Esophagus (tissue), 2 donors: ENCODE measurements around the gene ATXN2. TPM values are rescaled to one million over a fixed set of nuclear protein-coding genes. Genes with fewer than 3 reads are reported as not detected.
A peak's percentile ranks its signal among the peaks of the same experiment; 100 is the strongest.

Experiments
- H3K27ac ChIP-seq, 2 donors: one replicate each; pipeline ENCODE4 v1.5.1; 2013; ENCODE audit warnings: low read depth in 2 of 2, mild to moderate bottlenecking in 2 of 2, inconsistent platforms in 1 of 2, low read length in 1 of 2, moderate library complexity in 1 of 2
- H3K27me3 ChIP-seq, 2 donors: one replicate each; pipeline ENCODE4 v1.6.1; 2013; ENCODE audit warnings: low read length in 2 of 2, control low read depth in 1 of 2, mild to moderate bottlenecking in 1 of 2; ENCODE audit not compliant: insufficient read depth in 2 of 2, control insufficient read depth in 1 of 2
- H3K36me3 ChIP-seq, 2 donors: one replicate each; pipeline ENCODE4 v1.6.1; 2013; ENCODE audit warnings: low read length in 1 of 2; ENCODE audit not compliant: control insufficient read depth in 2 of 2, insufficient read depth in 2 of 2
- H3K4me1 ChIP-seq, 2 donors: one replicate each; pipeline ENCODE4 v1.6.1; 2013; ENCODE audit warnings: low read length in 1 of 2; ENCODE audit not compliant: control insufficient read depth in 2 of 2, insufficient read depth in 2 of 2
- H3K4me3 ChIP-seq, 2 donors: one replicate each; pipeline ENCODE4 v1.5.1; 2013; ENCODE audit warnings: low read length in 2 of 2, mild to moderate bottlenecking in 2 of 2, low read depth in 1 of 2, moderate library complexity in 1 of 2
- H3K9me3 ChIP-seq, 2 donors: one replicate each; pipeline ENCODE4 v1.6.1; 2013; ENCODE audit warnings: mild to moderate bottlenecking in 2 of 2, low read depth in 1 of 2, low read length in 1 of 2, moderate library complexity in 1 of 2; ENCODE audit not compliant: control insufficient read depth in 2 of 2, insufficient read depth in 1 of 2
- WGBS, 2 donors: extraction: QIAGEN DNeasy Blood & Tissue Kit; methylation state at CpG; one replicate each; pipeline ENCODE4 v1.1.7; 2013; 5-methylcytosine and 5-hydroxymethylcytosine counted together
- polyA plus RNA-seq, 2 donors: library from polyadenylated mRNA; stranded (reverse); fragments of 200-250 nt; gene quantifications; one replicate each; pipeline ENCODE4 v1.2.3, GENCODE V29; 2013
- donor health status: healthy with polysubstance abuse.
- donor health status: Bipolar disorder and iron deficiency.

ATXN2 gene
- polyA plus RNA-seq, 2 donors, result 10.0 to 18.0 TPM

DNA sequence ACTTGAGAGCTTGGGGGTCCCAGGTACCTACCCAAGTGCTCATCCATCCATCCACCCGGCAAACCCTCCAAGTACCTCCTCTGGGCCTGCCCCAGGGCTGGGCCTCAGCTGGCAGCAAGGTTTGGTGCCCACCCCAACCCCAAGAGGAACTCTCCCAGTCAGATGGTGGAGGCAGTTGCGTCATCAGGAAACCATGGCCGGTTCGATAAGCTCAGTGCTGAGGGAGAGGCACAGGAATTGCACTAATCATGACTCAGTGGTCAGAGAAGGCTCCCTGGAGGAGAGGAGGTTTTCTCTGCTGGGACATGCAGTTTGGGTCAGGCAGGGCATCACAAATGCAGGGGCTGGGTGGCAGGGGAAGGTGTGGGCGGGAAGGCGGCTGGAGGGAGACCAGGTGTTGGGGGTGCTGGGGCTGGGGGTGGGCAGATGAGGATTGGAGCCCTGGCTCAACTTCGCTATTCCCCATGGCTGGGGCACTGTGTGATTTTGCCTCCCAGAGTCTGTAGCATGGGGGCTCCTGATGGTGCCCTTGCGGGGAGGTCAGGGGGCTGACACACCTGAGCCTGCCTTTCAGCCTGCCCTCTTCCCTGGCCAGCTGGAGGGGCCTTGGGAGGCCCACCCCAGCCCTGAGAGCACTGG, 161.2 kb downstream of the ATXN2 start:
- H3K4me3 ChIP-seq, result no peak overlapping the region
- peaks cover 0 to 20% of the 10 kb centered on the region in 2 donors for H3K4me1 ChIP-seq
- no peaks in the 10 kb centered on the region for H3K9me3 ChIP-seq
- H3K27ac ChIP-seq, result peak overlapping the region in 1 of 2 donors; percentile 24
- WGBS, 2 donors, result 65 to 68% methylated on average over 8 of the region's 8 CpGs
- H3K27me3 ChIP-seq, result no peaks in the 10 kb centered on the region
- H3K36me3 ChIP-seq, result peaks cover 0 to 8% of the 10 kb centered on the region in 2 donors

DNA sequence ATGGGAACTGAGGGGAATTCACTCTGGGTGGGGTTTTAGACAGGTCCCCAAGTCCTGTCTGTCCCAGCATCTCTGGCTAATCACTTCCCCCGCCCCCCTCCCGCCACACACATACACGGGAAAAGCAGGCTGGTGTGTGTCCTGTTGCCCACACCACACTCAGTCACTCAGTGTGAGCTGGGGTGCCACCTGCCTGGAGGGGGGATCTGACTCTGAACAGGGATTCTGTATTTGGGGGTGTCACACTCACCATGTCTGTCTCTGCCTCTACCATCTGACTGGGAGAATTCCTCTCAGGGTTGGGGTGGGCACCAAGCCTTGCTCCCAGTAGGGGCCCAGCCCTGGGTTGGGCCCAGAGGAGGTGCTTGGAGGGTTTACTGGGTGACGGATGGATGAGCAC, 162.3 kb downstream of the ATXN2 start:
- peak overlapping the region in 1 of 2 donors; percentile 40 for H3K27ac ChIP-seq
- peaks cover 0 to 14% of the 10 kb centered on the region in 2 donors for H3K4me1 ChIP-seq
- H3K36me3 ChIP-seq, result peaks cover 0 to 2% of the 10 kb centered on the region in 2 donors
- H3K9me3 ChIP-seq, result no peaks in the 10 kb centered on the region
- no peak overlapping the region for H3K4me3 ChIP-seq
- WGBS, 2 donors, result 72 to 78% methylated on average over 4 of the region's 4 CpGs
- no peaks in the 10 kb centered on the region for H3K27me3 ChIP-seq

DNA sequence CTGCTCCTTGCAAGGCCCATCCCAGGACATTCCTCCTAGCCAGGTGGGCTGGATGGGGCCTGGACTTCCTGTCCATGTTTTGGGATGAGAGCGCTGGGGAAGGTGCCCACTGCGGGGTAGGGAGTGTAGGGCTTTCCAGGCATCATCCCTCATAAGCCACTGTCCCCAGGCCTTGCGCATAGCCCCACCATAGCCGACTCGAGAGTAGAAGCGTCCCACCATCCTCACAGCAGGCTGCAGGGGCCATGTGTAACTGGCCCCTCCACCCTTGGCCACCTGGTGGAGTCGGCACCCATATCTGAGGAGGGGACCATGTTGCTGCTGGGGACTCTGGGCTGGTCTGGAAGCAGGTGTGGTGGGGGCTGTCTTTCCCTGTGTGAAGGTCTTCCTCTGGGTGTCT, 162.8 kb downstream of the ATXN2 start:
- 86 to 87% methylated on average over 7 of the region's 7 CpGs for WGBS, 2 donors
- Histone ChIP-seq H3K27me3 (no peaks in the 10 kb centered on the region), H3K4me3 (no peak overlapping the region), H3K27ac (peak overlapping the region in 1 of 2 donors; percentile 40), H3K4me1 (peaks cover 0 to 14% of the 10 kb centered on the region in 2 donors), H3K36me3 (peaks cover 0 to under 1% of the 10 kb centered on the region in 2 donors), H3K9me3 (no peaks in the 10 kb centered on the region)

DNA sequence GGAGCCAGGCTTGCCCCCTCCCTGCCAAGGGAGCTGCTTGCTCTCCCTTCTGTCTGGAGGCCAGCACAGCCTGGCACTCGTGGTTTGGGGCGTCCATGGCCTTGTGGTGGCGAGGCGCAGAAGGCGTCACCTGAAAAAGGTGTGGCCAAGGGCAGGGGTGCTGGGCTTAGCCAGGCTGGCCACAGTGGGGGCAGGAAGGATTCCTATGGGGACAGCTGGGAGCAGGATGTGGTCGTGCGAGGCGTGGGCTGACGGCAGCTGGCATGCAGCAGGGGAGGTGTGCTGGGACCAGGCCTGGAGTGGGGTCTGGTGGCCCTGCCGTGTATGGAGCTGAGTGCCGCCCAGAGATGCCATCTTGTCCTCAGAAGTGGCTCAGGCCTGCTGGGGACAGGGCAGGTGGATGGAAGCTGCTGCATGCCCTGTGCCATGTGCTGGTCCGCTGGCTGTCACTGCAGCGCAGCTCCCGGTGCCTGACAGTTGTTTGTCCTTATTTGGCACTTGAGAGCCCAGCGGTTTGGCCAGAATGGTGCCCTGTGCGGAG, 163.4 kb downstream of the ATXN2 start:
- WGBS, 2 donors, result 73 to 74% methylated on average over 16 of the region's 16 CpGs

DNA sequence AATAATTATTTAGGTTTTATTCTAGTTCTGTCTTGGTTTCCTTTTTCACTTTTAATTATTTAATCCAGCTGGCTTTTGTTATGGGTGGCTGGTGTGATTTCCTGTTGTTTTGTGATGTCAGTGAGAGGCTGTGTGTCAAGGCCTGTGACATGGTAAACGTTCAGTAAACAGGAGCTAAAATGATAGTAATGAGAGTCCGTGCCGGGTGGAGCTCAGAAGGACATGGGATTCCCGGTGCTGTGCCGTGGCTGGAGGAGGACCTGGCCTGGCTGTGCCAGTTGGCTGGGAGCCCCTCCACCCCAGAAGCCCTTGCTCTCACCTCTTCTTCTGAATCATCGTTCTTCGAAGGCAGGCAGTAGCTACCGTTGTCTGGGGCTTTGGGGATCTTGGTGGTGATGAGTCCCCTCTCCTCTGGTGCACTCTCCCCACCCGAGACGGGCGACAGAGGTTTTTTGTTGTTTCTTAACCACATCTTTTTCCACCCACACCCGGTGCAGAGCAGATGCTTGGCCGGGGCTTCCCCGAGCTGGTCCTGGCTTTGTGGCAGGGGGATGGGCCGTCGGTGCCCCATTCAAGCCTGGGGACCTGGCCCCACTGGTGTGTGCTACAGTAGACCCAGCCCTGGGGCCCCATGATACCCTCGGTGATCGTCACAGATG, 164.3 kb downstream of the ATXN2 start:
- no peaks in the 10 kb centered on the region for H3K9me3 ChIP-seq
- peaks cover 5 to 14% of the 10 kb centered on the region in 2 donors for H3K4me1 ChIP-seq
- H3K36me3 ChIP-seq, result no peaks in the 10 kb centered on the region
- 18 to 22% methylated on average over 18 of the region's 18 CpGs for WGBS, 2 donors
- H3K27me3 ChIP-seq, result no peaks in the 10 kb centered on the region
- H3K27ac ChIP-seq, result peak overlapping the region; percentile 48 to 77
- no peak overlapping the region for H3K4me3 ChIP-seq

More for the DNA sequence above, 163.4 kb downstream of the ATXN2 start:
- peak overlapping the region in 1 of 2 donors; percentile 1 for H3K27ac ChIP-seq
- H3K4me3 ChIP-seq, result no peak overlapping the region
- H3K9me3 ChIP-seq, result no peaks in the 10 kb centered on the region
- H3K4me1 ChIP-seq, result peaks cover 4 to 14% of the 10 kb centered on the region in 2 donors
- H3K27me3 ChIP-seq, result no peaks in the 10 kb centered on the region
- H3K36me3 ChIP-seq, result no peaks in the 10 kb centered on the region

DNA sequence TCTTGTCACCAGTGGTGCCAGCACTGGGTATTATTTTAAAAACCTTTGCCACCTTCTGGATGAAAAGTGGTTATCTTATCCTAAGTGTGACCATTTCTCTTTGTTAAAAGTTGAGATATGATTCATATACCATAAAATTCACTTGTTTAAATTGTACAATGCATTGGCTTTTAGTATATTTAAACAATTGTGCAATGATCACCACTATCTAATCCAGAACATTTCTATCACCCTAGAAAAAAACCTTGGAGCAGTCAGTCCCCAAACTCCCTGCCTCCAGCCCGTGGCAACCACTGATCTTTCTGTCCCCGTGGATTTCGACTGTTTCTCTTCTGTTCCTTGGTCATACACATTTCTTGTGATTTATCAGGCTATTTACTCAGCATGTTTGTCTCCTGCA, 165.1 kb downstream of the ATXN2 start:
- H3K36me3 ChIP-seq, result no peaks in the 10 kb centered on the region
- H3K27ac ChIP-seq, result peak overlapping the region in 1 of 2 donors; percentile 17
- no peak overlapping the region for H3K4me3 ChIP-seq
- 41 to 54% methylated on average over 3 of the region's 3 CpGs for WGBS, 2 donors
- H3K9me3 ChIP-seq, result no peaks in the 10 kb centered on the region
- H3K27me3 ChIP-seq, result no peaks in the 10 kb centered on the region
- peaks cover 5 to 13% of the 10 kb centered on the region in 2 donors for H3K4me1 ChIP-seq

DNA sequence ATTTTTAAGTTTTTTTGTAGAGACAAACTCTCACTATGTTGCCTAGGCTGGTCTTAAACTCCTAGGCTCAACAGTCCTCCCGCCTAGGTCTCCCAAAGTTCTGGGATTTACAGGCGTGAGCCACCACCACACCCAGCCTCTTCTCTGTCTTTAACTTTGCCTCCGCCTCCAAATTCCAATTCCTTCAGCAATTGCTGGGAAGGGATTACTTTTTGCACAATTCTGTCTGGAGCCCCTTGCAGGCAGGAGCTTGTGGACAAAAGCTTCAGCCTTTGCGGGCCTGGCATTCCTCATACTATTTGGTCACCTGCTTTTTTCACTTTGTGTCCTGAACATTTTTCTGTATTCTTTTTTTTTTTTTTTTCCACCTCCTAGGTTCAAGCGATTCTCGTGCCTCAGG, 167.3 kb downstream of the ATXN2 start:
- H3K4me1 ChIP-seq, result peaks cover 5 to 13% of the 10 kb centered on the region in 2 donors
- H3K36me3 ChIP-seq, result no peaks in the 10 kb centered on the region
- H3K4me3 ChIP-seq, result no peak overlapping the region
- H3K27me3 ChIP-seq, result no peaks in the 10 kb centered on the region
- 69 to 71% methylated on average over 6 of the region's 6 CpGs for WGBS, 2 donors
- H3K9me3 ChIP-seq, result no peaks in the 10 kb centered on the region
- H3K27ac ChIP-seq, result no peak overlapping the region

DNA sequence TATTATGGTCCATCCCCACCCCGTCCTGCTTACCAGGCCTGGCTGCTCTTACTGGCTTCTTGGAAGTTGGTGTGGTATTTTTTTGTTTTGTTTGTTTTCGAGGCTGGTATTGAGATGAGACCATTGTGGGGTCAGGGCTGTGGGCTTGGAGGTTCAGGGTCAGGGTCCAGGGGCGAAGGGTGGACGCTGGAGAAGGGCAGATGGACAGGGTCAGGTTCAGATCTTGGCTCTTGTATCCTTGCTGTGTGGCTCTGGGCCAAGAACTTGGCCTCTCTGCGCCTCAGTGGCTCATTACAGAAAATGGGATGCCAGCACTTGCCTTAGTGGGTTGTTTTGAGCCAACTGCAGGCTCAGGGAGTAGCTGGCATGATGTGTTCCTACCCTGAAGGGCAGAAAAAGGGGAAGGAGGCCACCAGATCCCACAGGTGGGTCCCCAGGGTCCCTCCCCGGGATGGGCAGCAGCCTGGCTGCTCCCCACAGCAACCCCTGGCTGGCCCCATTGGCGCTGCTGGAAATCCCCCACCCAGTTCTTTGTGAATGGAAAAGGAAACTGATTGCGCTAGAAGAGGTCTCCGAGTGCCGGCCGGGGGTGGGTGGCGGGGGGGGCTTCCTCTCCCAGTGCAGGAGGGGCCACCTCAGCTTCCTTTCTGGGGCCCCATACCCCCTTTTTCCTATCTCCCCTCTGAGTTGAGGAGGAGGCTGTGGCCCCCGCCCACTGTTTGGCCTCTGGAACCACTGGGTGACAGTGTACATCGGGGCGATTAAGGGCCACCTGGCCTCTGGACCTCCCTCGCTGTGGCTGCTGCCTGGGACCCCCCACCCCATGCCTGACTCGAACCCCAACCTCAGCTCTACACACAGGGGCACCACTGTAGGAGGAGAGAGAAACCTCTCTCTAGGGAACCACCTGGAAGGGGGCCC, 168.4 kb downstream of the ATXN2 start:
- 38 to 46% methylated on average over 17 of the region's 17 CpGs for WGBS, 2 donors
- peaks cover 5 to 7% of the 10 kb centered on the region in 2 donors for H3K4me1 ChIP-seq
- no peaks in the 10 kb centered on the region for H3K9me3 ChIP-seq
- no peaks in the 10 kb centered on the region for H3K36me3 ChIP-seq
- peak overlapping the region; percentile 66 to 69 for H3K27ac ChIP-seq
- H3K4me3 ChIP-seq, result peak overlapping the region in 1 of 2 donors; percentile 3
- no peaks in the 10 kb centered on the region for H3K27me3 ChIP-seq

DNA sequence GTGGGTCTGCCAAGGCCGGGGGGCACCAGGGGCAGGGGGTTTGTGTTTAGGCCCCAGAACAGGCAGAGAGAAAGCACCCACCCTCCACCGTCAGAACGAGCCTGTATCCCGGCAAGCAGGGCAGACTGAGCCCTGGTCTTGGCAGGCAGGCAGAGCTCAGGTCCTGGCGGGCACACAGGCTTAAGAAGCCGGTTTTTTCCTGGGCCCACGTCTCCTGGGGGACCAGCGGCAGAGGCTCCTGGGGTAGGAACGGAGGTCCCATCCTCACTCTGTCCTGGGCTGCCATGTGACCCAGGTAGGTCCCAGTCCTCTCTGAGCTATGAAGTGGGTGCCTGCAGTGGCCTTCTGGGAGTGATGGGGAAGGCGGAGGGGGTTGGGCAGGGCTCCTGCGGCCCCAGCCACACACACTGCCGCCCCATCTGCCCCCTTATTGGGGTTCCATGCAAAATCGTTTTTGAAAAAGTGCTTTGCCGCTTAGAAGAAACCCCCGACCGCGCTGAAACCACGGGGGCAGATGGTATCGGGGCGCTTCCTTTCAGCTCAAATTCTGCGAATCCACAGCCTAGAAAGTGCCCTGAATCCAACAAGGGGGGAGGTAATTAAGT, 169.2 kb downstream of the ATXN2 start:
- no peak overlapping the region for H3K4me3 ChIP-seq

More for the DNA sequence above, 169.2 kb downstream of the ATXN2 start:
- no peaks in the 10 kb centered on the region for H3K36me3 ChIP-seq
- no peaks in the 10 kb centered on the region for H3K9me3 ChIP-seq
- peaks cover 4 to 6% of the 10 kb centered on the region in 2 donors for H3K4me1 ChIP-seq
- H3K27me3 ChIP-seq, result no peaks in the 10 kb centered on the region
- H3K27ac ChIP-seq, result peak overlapping the region; percentile 66 to 69
- 49 to 63% methylated on average over 21 of the region's 21 CpGs for WGBS, 2 donors
